Lower lobe of right lung (tissue), 2 donors: ENCODE results near the gene LHX4. TPM values are rescaled to one million over a fixed set of nuclear protein-coding genes. Genes with fewer than 3 reads are reported as not detected.

Experiments used
- ATAC-seq, 2 donors: fragments of 200-7000 bp; cut with Tn5 transposase; one replicate each; pipeline ENCODE4 v1.9.1; 2020 to 2022; ENCODE audit warnings: mild to moderate bottlenecking in 2 of 2, moderate library complexity in 2 of 2
- DNase-seq: peaks from one replicate; pipeline ENCODE4 v3.0.0-alpha.2; 2020
- H3K27ac ChIP-seq: fragments of 200-600 bp; one replicate; pipeline ENCODE4 v1.8.0; 2022
- H3K27me3 ChIP-seq: fragments of 200-600 bp; one replicate; pipeline ENCODE4 v1.8.0; 2022; ENCODE audit warnings: low read depth
- H3K36me3 ChIP-seq: fragments of 200-600 bp; one replicate; pipeline ENCODE4 v1.8.0; 2022; ENCODE audit warnings: mild to moderate bottlenecking
- H3K4me1 ChIP-seq: fragments of 200-600 bp; one replicate; pipeline ENCODE4 v1.8.0; 2022
- H3K4me3 ChIP-seq: fragments of 200-600 bp; one replicate; pipeline ENCODE4 v1.8.0; 2022; ENCODE audit warnings: mild to moderate bottlenecking
- H3K9me3 ChIP-seq: fragments of 200-600 bp; one replicate; pipeline ENCODE4 v1.8.0; 2022
- intact Hi-C: fragments of 100-400 bp; cut with DNase I; formaldehyde crosslinking; loops from one replicate; pipeline ENCODE4 v1.11.0; 2022
- total RNA-seq: library from RNA; stranded (reverse); fragmentation: NEBNext Ultra II Directional; extraction: Animal tissue kit (Norgen Biotek cat#: 25700); gene quantifications from one replicate; pipeline ENCODE4 v1.2.1, GENCODE V29; 2021
- TF ChIP-seq, protein P1 (sequence below): fragments of 200-600 bp; IDR thresholded peaks from one replicate; pipeline ENCODE4 v1.8.0; 2022; ENCODE audit warnings: antibody characterized with exemption, mild to moderate bottlenecking
- donor health status: DM: no; HTN: yes; CAD: no; lungs with severe emphysema.

The LHX4 gene
- total RNA-seq, 1 donor from 2014 or later = not detected

GRCh38 chr1:180312926-180313325, 82.9 kb downstream of the LHX4 start:
- no peaks in the 10 kb centered on the region for H3K27me3 ChIP-seq
- TF ChIP-seq, protein P1, sequence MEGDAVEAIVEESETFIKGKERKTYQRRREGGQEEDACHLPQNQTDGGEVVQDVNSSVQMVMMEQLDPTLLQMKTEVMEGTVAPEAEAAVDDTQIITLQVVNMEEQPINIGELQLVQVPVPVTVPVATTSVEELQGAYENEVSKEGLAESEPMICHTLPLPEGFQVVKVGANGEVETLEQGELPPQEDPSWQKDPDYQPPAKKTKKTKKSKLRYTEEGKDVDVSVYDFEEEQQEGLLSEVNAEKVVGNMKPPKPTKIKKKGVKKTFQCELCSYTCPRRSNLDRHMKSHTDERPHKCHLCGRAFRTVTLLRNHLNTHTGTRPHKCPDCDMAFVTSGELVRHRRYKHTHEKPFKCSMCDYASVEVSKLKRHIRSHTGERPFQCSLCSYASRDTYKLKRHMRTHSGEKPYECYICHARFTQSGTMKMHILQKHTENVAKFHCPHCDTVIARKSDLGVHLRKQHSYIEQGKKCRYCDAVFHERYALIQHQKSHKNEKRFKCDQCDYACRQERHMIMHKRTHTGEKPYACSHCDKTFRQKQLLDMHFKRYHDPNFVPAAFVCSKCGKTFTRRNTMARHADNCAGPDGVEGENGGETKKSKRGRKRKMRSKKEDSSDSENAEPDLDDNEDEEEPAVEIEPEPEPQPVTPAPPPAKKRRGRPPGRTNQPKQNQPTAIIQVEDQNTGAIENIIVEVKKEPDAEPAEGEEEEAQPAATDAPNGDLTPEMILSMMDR = no peak
- H3K4me3 ChIP-seq = no peak overlapping the region
- peaks cover 8% of the 10 kb centered on the region for H3K36me3 ChIP-seq
- intact Hi-C loops = no loop called here
- DNase-seq (no peak), ATAC-seq (no peak)
- H3K27ac ChIP-seq = no peak overlapping the region
- no peaks in the 10 kb centered on the region for H3K4me1 ChIP-seq
- H3K9me3 ChIP-seq = no peaks in the 10 kb centered on the region

- intact Hi-C loops = no loop called here
- H3K4me3 ChIP-seq = no peak overlapping the region
- H3K36me3 ChIP-seq = no peaks in the 10 kb centered on the region
- no peaks in the 10 kb centered on the region for H3K4me1 ChIP-seq
- no peak for ATAC-seq
- H3K27ac ChIP-seq = no peak overlapping the region
- TF ChIP-seq, protein P1 = no peak
- H3K9me3 ChIP-seq = no peaks in the 10 kb centered on the region
- no peaks in the 10 kb centered on the region for H3K27me3 ChIP-seq
- no peak for DNase-seq
These were observed 97.0 kb downstream of the LHX4 start for GRCh38 chr1:180327089-180327488.

Other genes starting within 250 kb of the LHX4 start
- gene QSOX1, start 75.4 kb upstream of the LHX4 start, total RNA-seq = 241 TPM